ENCODE data around the gene SIRT2. TPM values are rescaled to one million over a fixed set of nuclear protein-coding genes. Genes with fewer than 3 reads are reported as not detected.

Gene SIRT2
- total RNA-seq, 4 donors from 2014 or later: 39.8 to 71.5 (median 52.7) TPM

GRCh38 chr19:38919837-38920601 is 20.6 kb upstream of the SIRT2 start:
- WGBS, 2 donors: 61 to 63% methylated on average over 11 to 19 of the region's 21 CpGs
- H3K4me1 ChIP-seq: no peaks in the 10 kb centered on the region
- no peaks in the 10 kb centered on the region for H3K27me3 ChIP-seq
- no peaks in the 10 kb centered on the region for H3K9me3 ChIP-seq
- H3K36me3 ChIP-seq: peaks cover 0 to 55% (median 12%) of the 10 kb centered on the region in 3 donors
- no peak overlapping the region for H3K27ac ChIP-seq
- intact Hi-C loops (cut with DNase I): no loop called here
- DNase-seq: no peak
- H3K4me3 ChIP-seq: no peak overlapping the region
- TF ChIP-seq CTCF (IDR thresholded peaks at IDR 0.05): no peak
- TF ChIP-seq POLR2A (IDR thresholded peaks at IDR 0.05): no peak

GRCh38 chr19:38918526-38918925 is 19.1 kb upstream of the SIRT2 start:
- Histone ChIP-seq H3K27ac (no peak overlapping the region), H3K36me3 (peaks cover 0 to 45% (median 0%) of the 10 kb centered on the region in 3 donors), H3K4me3 (no peak overlapping the region), H3K27me3 (no peaks in the 10 kb centered on the region), H3K4me1 (no peaks in the 10 kb centered on the region), H3K9me3 (no peaks in the 10 kb centered on the region)
- no peak for TF ChIP-seq CTCF (IDR thresholded peaks at IDR 0.05)
- DNase-seq: no peak
- intact Hi-C loops (cut with DNase I): no loop called here
- WGBS, 2 donors: no CpG with 5 or more reads among the region's 10 CpGs

- H3K27ac ChIP-seq: no peak overlapping the region
- WGBS, 2 donors: 63 to 69% methylated on average over 6 of the region's 13 CpGs
- intact Hi-C loops (cut with DNase I): no loop called here
- TF ChIP-seq POLR2A (IDR thresholded peaks at IDR 0.05) (no peak), CTCF (IDR thresholded peaks at IDR 0.05) (peak in 1 of 6 experiments; percentile 5)
- no peaks in the 10 kb centered on the region for H3K4me1 ChIP-seq
- DNase-seq: no peak
- no peak overlapping the region for H3K4me3 ChIP-seq
- no peaks in the 10 kb centered on the region for H3K9me3 ChIP-seq
- no peaks in the 10 kb centered on the region for H3K27me3 ChIP-seq
- peaks cover 0 to 43% (median 0%) of the 10 kb centered on the region in 3 donors for H3K36me3 ChIP-seq
Measured at GRCh38 chr19:38917921-38918491, 18.6 kb upstream of the SIRT2 start.

GRCh38 chr19:38917516-38917915 is 18.1 kb upstream of the SIRT2 start:
- no peak for DNase-seq
- Histone ChIP-seq H3K36me3 (peaks cover 0 to 38% (median 0%) of the 10 kb centered on the region in 3 donors), H3K4me3 (no peak overlapping the region), H3K9me3 (no peaks in the 10 kb centered on the region), H3K27ac (no peak overlapping the region), H3K27me3 (peaks cover 0 to 4% (median 0%) of the 10 kb centered on the region in 4 donors), H3K4me1 (no peaks in the 10 kb centered on the region)
- TF ChIP-seq CTCF (IDR thresholded peaks at IDR 0.05) (no peak), POLR2A (IDR thresholded peaks at IDR 0.05) (no peak)
- WGBS, 2 donors: 86 to 94% methylated on average over 4 to 6 of the region's 9 CpGs
- intact Hi-C loops (cut with DNase I): no loop called here
